ENCODE measurements around the gene DCC.

DNA sequence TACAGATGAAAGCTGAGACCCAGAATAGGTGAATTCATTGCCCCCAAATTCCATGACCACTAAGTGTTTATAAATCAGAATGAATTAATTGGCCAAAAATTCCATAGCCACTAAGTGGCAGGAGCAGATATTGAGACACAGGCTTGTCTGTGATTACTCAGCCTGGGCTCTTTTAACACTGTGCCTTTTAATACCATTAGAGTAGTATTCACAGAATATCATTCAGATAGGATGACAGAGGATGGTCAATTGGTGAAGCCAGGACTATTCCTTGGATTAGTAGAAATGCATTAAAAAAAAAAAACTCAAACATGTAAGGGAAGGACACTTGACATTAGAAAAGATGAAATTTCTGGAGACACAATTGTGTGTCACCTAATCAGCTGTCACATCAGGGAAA, 698.6 kb downstream of the DCC start:
- TF ChIP-seq, protein P1, sequence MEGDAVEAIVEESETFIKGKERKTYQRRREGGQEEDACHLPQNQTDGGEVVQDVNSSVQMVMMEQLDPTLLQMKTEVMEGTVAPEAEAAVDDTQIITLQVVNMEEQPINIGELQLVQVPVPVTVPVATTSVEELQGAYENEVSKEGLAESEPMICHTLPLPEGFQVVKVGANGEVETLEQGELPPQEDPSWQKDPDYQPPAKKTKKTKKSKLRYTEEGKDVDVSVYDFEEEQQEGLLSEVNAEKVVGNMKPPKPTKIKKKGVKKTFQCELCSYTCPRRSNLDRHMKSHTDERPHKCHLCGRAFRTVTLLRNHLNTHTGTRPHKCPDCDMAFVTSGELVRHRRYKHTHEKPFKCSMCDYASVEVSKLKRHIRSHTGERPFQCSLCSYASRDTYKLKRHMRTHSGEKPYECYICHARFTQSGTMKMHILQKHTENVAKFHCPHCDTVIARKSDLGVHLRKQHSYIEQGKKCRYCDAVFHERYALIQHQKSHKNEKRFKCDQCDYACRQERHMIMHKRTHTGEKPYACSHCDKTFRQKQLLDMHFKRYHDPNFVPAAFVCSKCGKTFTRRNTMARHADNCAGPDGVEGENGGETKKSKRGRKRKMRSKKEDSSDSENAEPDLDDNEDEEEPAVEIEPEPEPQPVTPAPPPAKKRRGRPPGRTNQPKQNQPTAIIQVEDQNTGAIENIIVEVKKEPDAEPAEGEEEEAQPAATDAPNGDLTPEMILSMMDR (IDR thresholded peaks at IDR 0.05) = no peak
- no peak for TF ChIP-seq POLR2A (IDR thresholded peaks at IDR 0.05)

All from body of pancreas (tissue), 4 donors.